GM12864 (cell line): Measurements from ENCODE around the gene TRPV3.

Experiments used
- DNase-seq: peaks from one replicate; pipeline ENCODE4 v3.0.0-alpha.2; 2011; ENCODE audit warnings: low read depth
- H3K4me3 ChIP-seq: 2 replicates; pipeline ENCODE4 v1.5.1; 2011; ENCODE audit warnings: mild to moderate bottlenecking, low read depth, low read length, control low read depth
- TF ChIP-seq, protein P1 (sequence below): IDR thresholded peaks from 2 replicates; pipeline ENCODE4 v1.5.1; 2011; ENCODE audit warnings: low read depth, mild to moderate bottlenecking, moderate library complexity, low read length, control low read depth, inconsistent platforms; ENCODE audit errors: missing control alignments

Gene TRPV3

DNA sequence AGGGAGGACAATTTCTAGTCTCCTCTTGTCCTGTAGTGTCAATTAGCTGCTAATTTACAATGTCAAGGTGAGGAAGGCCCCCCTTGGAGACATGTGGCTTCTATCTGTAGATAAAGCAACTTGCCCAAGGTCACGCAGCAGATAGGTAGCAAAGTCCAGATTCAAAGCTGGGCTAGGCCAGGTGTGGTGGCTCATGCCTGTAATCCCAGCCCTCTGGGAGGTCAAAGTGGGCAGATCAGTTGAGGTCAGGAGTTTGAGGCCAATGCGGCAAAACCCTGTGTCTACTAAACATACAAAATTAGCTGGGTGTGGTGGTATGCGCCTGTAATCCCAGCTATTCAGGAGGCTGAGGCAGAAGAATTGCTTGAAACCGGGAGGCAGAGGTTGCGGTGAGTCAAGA lies 11.1 kb downstream of the TRPV3 start:
- TF ChIP-seq, protein P1, sequence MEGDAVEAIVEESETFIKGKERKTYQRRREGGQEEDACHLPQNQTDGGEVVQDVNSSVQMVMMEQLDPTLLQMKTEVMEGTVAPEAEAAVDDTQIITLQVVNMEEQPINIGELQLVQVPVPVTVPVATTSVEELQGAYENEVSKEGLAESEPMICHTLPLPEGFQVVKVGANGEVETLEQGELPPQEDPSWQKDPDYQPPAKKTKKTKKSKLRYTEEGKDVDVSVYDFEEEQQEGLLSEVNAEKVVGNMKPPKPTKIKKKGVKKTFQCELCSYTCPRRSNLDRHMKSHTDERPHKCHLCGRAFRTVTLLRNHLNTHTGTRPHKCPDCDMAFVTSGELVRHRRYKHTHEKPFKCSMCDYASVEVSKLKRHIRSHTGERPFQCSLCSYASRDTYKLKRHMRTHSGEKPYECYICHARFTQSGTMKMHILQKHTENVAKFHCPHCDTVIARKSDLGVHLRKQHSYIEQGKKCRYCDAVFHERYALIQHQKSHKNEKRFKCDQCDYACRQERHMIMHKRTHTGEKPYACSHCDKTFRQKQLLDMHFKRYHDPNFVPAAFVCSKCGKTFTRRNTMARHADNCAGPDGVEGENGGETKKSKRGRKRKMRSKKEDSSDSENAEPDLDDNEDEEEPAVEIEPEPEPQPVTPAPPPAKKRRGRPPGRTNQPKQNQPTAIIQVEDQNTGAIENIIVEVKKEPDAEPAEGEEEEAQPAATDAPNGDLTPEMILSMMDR: no peak
- no peak overlapping the region for H3K4me3 ChIP-seq
- DNase-seq: no peak

DNA sequence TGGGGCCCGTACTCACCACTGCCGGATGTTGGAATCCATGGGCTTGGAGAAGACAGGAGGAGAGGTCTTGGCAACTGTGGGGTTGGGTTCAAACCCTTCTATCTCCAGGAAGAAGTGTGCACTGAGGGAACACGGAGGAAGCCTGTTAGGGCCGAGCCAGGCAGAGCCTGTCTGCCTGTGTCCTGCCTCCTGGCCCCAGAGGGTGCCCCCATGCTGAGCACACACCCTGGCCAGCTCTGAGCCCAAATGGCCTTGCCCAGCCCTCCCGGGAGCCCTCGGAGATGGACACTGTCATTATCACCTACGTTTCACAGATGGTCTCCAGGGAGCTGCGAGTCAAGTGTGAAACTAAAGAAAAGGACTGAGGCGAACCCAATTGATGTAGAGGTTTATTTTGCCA lies 12.5 kb downstream of the TRPV3 start:
- H3K4me3 ChIP-seq: no peak overlapping the region
- TF ChIP-seq, protein P1: no peak
- DNase-seq: no peak

DNA sequence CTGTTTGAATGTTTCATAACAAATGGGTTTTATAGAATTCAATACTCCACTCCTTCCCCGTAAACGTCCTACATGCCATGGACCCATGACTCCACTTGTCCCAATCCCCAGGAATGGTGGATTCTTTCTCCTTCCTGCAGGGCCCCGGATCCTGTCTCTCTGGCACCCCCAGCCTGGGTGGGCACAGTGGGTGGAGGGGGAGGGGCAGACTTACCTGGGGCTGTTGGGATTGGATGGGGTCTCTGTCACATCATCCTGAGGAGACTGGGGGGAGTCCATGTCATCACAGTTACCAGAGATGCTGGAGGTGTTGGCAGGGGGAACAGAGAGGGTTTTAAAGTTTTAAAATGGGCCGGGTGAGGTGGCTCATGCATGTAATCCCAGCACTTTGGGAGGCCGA lies 13.2 kb downstream of the TRPV3 start:
- DNase-seq: no peak
- H3K4me3 ChIP-seq: no peak overlapping the region
- TF ChIP-seq, protein P1: no peak

DNA sequence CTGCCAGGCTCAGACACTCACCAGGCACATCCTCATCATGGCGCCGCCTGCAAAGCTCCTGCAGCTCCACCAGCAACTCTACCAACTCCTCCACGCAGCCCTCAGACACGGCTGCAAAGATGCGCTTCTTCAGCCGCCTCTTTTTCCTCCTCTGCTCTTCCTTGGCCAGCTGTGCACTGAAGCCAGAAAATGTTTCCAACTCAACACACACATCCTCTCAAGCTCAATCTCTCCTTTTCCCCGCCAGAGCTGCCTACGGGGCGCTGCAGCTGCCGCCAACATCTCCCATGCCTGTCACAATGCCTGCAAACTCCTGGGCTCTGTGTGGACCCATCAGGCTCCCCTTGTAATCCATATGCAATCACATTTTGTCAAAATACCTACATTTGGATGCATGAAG lies 14.2 kb downstream of the TRPV3 start:
- TF ChIP-seq, protein P1: no peak
- no peak overlapping the region for H3K4me3 ChIP-seq
- no peak for DNase-seq

DNA sequence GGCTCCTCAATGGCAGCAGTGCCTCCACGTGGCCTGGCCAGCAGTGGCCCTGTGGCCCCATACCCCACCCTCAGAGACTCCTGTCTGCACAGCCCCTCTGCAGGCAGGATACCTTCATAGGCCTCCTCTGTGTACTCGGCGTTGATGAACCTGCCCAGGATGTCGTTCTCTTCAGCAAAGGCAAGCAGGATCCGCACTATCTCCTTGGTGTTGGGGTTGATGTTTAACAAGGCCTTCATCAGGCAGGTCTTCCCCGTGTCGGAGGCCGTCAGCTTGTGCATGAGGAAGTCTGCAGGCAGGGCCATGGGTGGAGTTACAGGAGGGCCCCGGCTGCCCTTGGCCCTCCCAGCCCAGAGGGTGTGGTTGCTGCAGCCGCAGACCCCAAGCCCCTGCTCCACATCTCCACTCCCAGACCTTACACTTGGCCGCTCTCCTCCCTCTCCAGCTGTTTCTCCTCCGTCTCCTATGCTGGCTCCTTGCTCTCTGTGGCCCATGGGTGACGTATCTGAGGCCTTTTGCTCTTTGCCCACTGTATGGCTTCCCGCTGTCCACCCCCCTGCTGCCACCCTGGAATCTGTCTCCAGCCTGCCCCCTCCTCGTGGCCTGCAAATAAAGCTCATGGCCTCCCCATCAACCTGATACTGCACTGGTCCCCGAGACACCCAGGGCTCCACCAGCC lies 15.1 kb downstream of the TRPV3 start:
- no peak for DNase-seq
- TF ChIP-seq, protein P1: no peak
- no peak overlapping the region for H3K4me3 ChIP-seq

DNA sequence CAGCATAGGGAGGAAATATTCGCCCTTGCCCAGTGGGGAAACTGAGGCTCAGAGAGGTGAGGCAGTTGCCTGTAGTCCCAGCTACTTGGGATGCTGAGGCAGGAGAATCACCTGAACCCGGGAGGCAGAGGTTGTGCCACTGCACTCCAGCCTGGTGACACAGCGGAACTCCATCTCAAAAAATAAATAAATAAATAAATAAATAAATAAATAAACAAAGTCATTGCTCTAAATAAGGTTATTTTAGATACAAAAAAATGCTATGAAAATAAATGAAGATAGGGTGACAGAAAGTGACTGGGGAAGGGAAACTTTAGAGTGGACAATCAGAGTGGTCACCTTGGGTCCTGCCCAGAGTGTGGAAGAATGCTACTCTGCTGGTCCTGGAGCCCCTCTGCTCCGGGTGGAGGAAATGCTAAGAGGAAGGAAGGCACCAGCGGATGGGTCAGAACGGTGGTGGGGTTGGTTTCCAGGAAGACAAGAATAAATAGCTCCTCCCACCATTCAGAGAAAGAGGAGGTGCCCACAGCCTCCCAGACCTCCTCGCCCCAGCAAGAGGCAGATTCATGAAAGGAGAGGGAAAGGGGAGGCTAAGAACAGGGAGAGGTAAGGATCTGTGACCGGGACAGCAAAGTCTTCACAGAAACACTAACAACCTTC lies 17.6 kb downstream of the TRPV3 start:
- TF ChIP-seq, protein P1: no peak
- no peak for DNase-seq
- no peak overlapping the region for H3K4me3 ChIP-seq

DNA sequence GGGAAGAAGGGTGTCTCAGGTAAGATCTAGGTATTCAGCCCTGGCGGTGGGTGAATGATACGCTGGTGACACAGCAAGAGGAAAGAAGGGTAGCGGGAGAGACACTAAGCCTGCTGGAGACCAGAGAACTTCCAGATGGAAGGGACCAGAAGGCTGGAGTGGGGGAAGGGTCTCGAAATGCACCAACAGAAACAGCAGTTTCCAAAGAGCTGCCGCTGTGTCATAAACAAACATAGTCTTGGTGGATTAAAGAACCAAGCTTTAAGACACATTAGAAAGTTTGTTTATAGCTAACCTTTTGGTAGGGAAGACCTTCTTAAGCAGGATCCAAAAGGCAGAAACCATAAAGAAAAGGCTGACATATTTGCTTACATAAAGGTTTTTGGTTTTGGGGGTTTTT lies 20.9 kb downstream of the TRPV3 start:
- DNase-seq: no peak
- no peak overlapping the region for H3K4me3 ChIP-seq
- TF ChIP-seq, protein P1: no peak
